ENCODE data around the gene GH1.
"Not testable (repeated sequence)": the region's sequence is repeated elsewhere in the genome, so short reads cannot be mapped to it uniquely, and the experiment has no call there.

The GH1 gene

GRCh38 chr17:63928172-63928666 lies 9.6 kb upstream of the GH1 start:
- DNase-seq (ENCODE audit: low read depth) = no peak
- no peak overlapping the region for H3K4me3 ChIP-seq (ENCODE audit: control insufficient read depth, low read depth, low read length)
- no peak for TF ChIP-seq CTCF (IDR thresholded peaks at IDR 0.05; ENCODE audit: control insufficient read depth, insufficient read depth, low read depth, low read length, missing control alignments)

- H3K4me3 ChIP-seq (ENCODE audit: control insufficient read depth, low read depth, low read length) = no peak overlapping the region
- no peak for DNase-seq (ENCODE audit: low read depth)
- TF ChIP-seq CTCF (IDR thresholded peaks at IDR 0.05; ENCODE audit: control insufficient read depth, insufficient read depth, low read depth, low read length, missing control alignments) = no peak
Measured at GRCh38 chr17:63927464-63928171, 9.0 kb upstream of the GH1 start.

DNA sequence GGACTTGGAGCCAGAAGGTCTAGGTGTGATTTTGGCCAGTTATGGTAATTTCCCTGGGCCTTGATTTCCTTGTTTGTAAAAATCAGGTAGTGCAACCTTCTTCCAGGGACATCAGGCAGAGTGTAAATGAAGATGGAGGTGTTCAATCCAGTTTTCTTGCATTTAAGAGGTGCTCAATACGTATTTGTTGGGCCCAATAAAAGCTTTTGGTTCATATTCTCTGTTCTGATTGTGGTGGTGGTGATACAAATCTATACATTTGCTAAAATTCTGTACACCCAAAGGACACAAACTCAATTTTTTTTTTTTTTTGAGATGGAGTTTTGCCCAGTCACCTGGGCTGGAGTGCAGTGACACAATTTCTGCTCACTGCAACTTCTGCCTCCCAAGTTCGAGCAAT lies 7.5 kb upstream of the GH1 start:
- no peak for DNase-seq (ENCODE audit: low read depth)
- no peak for TF ChIP-seq CTCF (IDR thresholded peaks at IDR 0.05; ENCODE audit: control insufficient read depth, insufficient read depth, low read depth, low read length, missing control alignments)
- no peak overlapping the region for H3K4me3 ChIP-seq (ENCODE audit: control insufficient read depth, low read depth, low read length)

GRCh38 chr17:63925615-63926014 lies 7.0 kb upstream of the GH1 start:
- DNase-seq (ENCODE audit: low read depth) = no peak
- H3K4me3 ChIP-seq (ENCODE audit: control insufficient read depth, low read depth, low read length) = no peak overlapping the region
- no peak for TF ChIP-seq CTCF (IDR thresholded peaks at IDR 0.05; ENCODE audit: control insufficient read depth, insufficient read depth, low read depth, low read length, missing control alignments)

GRCh38 chr17:63922402-63922801 lies 3.8 kb upstream of the GH1 start:
- not testable (repeated sequence) for DNase-seq (ENCODE audit: low read depth); H3K4me3 ChIP-seq (ENCODE audit: control insufficient read depth, low read depth, low read length)

GRCh38 chr17:63920779-63921178 lies 2.1 kb upstream of the GH1 start:
- not testable (repeated sequence) for DNase-seq (ENCODE audit: low read depth); H3K4me3 ChIP-seq (ENCODE audit: control insufficient read depth, low read depth, low read length)

- not testable (repeated sequence) for DNase-seq (ENCODE audit: low read depth); H3K4me3 ChIP-seq (ENCODE audit: control insufficient read depth, low read depth, low read length)
Measured at GRCh38 chr17:63920050-63920449, 1.4 kb upstream of the GH1 start.

GRCh38 chr17:63919311-63919723 lies 678 bp upstream of the GH1 start:
- peak; percentile 97 for TF ChIP-seq CTCF (IDR thresholded peaks at IDR 0.05; ENCODE audit: control insufficient read depth, insufficient read depth, low read depth, low read length, missing control alignments)
- H3K4me3 ChIP-seq (ENCODE audit: control insufficient read depth, low read depth, low read length) = no peak overlapping the region
- peak; percentile 7 for DNase-seq (ENCODE audit: low read depth)

Data from AG09309 (cell line).